GM18498 (cell line): ENCODE data around the gene KCNT1.
"Not testable (repeated sequence)": the region's sequence is repeated elsewhere in the genome, so short reads cannot be mapped to it uniquely, and the experiment has no call there.

Source experiments
- ATAC-seq: cut with Tn5 transposase; IDR thresholded peaks from one replicate; pipeline ENCODE4 v1.9.1; 2021; ENCODE audit warnings: mild to moderate bottlenecking, moderate library complexity; ENCODE audit not compliant: unreplicated experiment

The KCNT1 gene

GRCh38 chr9:135672786-135673185 is 29.2 kb upstream of the KCNT1 start:
- not testable (repeated sequence) for ATAC-seq

- no peak for ATAC-seq
Measured at GRCh38 chr9:135673941-135674340, 28.0 kb upstream of the KCNT1 start.

- no peak for ATAC-seq
Measured at GRCh38 chr9:135674977-135675376, 27.0 kb upstream of the KCNT1 start.

GRCh38 chr9:135676891-135677290 is 25.1 kb upstream of the KCNT1 start:
- ATAC-seq: no peak

- no peak for ATAC-seq
Measured at GRCh38 chr9:135677641-135678168, 24.3 kb upstream of the KCNT1 start.

GRCh38 chr9:135678236-135679017 is 23.6 kb upstream of the KCNT1 start:
- ATAC-seq: no peak

- ATAC-seq: no peak
Measured at GRCh38 chr9:135680056-135680455, 21.9 kb upstream of the KCNT1 start.

- ATAC-seq: no peak
Measured at GRCh38 chr9:135681161-135681560, 20.8 kb upstream of the KCNT1 start.

- ATAC-seq: no peak
Measured at GRCh38 chr9:135683401-135684034, 18.5 kb upstream of the KCNT1 start.

- ATAC-seq: no peak
Measured at GRCh38 chr9:135684691-135685090, 17.3 kb upstream of the KCNT1 start.

- no peak for ATAC-seq
Measured at GRCh38 chr9:135687216-135687615, 14.8 kb upstream of the KCNT1 start.

GRCh38 chr9:135689011-135689410 is 13.0 kb upstream of the KCNT1 start:
- ATAC-seq: no peak

- ATAC-seq: no peak
Measured at GRCh38 chr9:135690836-135691570, 11.0 kb upstream of the KCNT1 start.

- ATAC-seq: no peak
Measured at GRCh38 chr9:135692410-135692809, 9.6 kb upstream of the KCNT1 start.

- ATAC-seq: no peak
Measured at GRCh38 chr9:135693265-135693664, 8.7 kb upstream of the KCNT1 start.

GRCh38 chr9:135693771-135694170 is 8.2 kb upstream of the KCNT1 start:
- ATAC-seq: no peak

- no peak for ATAC-seq
Measured at GRCh38 chr9:135694414-135694813, 7.6 kb upstream of the KCNT1 start.

- ATAC-seq: no peak
Measured at GRCh38 chr9:135695036-135695435, 6.9 kb upstream of the KCNT1 start.

GRCh38 chr9:135695642-135696041 is 6.3 kb upstream of the KCNT1 start:
- no peak for ATAC-seq

GRCh38 chr9:135696446-135696845 is 5.5 kb upstream of the KCNT1 start:
- ATAC-seq: no peak

GRCh38 chr9:135697226-135697625 is 4.8 kb upstream of the KCNT1 start:
- ATAC-seq: no peak

- ATAC-seq: no peak
Measured at GRCh38 chr9:135698236-135698635, 3.7 kb upstream of the KCNT1 start.
